Measurements from ENCODE around the gene ANOS1. TPM values are rescaled to one million over a fixed set of nuclear protein-coding genes. Genes with fewer than 3 reads are reported as not detected.

Gene ANOS1
- total and polyA plus RNA-seq, 2 of the 8 experiments (the other 6 are each of a cell fraction or from before 2014, with no cell fraction given): 34.4 to 59.0 TPM

- TF ChIP-seq CHD7 (IDR thresholded peaks at IDR 0.05; ENCODE audit: insufficient replicate concordance, low read length) (no peak), HDAC2 (IDR thresholded peaks at IDR 0.05; ENCODE audit: borderline replicate concordance in 1 of 2, low read depth in 2 of 2, low read length in 2 of 2) (no peak), CTBP2 (IDR thresholded peaks at IDR 0.05; ENCODE audit: borderline replicate concordance, insufficient read depth, insufficient read length, low read length) (no peak), KDM1A (IDR thresholded peaks at IDR 0.05; ENCODE audit: borderline replicate concordance, low read length) (no peak), PHF8 (conservative IDR thresholded peaks at IDR 0.05; ENCODE audit: low read depth, low read length) (no peak), SUZ12 (IDR thresholded peaks at IDR 0.05; ENCODE audit: low read length) (no peak), BCL11A (IDR thresholded peaks at IDR 0.05; ENCODE audit: low read depth in 2 of 2, low read length in 2 of 2) (no peak), CHD2 (IDR thresholded peaks at IDR 0.05; ENCODE audit: low read length) (no peak)
Measured at GRCh38 chrX:8500203-8500602, 231.7 kb downstream of the ANOS1 start (continued).
